Fibroblast of villous mesenchyme (primary cell): ENCODE results near the gene MAPKAPK5. TPM values are rescaled to one million over a fixed set of nuclear protein-coding genes. Genes with fewer than 3 reads are reported as not detected.

Source experiments
- DNase-seq: peaks from one replicate; pipeline ENCODE4 v3.0.0-alpha.2; 2010; ENCODE audit warnings: low read depth
- H3K4me3 ChIP-seq: 2 replicates; pipeline ENCODE4 v1.5.1; 2011; ENCODE audit warnings: low read depth, mild to moderate bottlenecking, low read length
- total RNA-seq: library from RNA; depleted of rRNA; stranded (reverse); fragments of >200 nt; gene quantifications from 2 replicates; pipeline ENCODE4 v1.2.3, GENCODE V29; 2012
- TF ChIP-seq, protein P1 (sequence below): IDR thresholded peaks from 2 replicates; pipeline ENCODE4 v1.5.1; 2012; ENCODE audit warnings: low read depth, mild to moderate bottlenecking, low read length; ENCODE audit not compliant: insufficient read depth

MAPKAPK5 gene
- total RNA-seq, 1 donor, result 32.4 TPM

DNA sequence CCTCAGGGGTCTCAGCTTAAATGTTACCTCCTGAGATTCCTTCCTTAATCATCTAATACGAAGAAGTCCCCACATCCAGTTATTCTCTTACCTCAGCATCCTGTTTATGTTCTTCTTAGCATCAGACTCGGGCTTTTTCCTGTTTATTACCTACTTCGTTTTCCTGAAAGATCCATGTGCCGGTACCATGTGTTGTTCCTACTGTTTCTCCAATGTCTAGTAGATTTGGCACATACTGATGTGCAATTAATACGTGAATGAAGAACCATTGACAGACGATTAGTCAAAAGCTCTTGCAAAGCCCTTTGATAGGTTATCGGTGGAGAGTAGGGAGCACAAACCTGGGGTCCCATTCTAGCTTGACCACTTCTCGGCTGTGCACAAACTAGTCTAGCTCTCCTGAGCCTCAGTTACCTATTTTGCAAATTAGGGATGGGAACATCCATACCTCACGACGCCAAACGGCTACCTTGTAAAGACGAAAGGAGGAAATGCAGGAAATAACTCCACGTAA is 735 bp upstream of the MAPKAPK5 start:
- peak; percentile 35 for DNase-seq
- H3K4me3 ChIP-seq, result peak overlapping the region; percentile 90

DNA sequence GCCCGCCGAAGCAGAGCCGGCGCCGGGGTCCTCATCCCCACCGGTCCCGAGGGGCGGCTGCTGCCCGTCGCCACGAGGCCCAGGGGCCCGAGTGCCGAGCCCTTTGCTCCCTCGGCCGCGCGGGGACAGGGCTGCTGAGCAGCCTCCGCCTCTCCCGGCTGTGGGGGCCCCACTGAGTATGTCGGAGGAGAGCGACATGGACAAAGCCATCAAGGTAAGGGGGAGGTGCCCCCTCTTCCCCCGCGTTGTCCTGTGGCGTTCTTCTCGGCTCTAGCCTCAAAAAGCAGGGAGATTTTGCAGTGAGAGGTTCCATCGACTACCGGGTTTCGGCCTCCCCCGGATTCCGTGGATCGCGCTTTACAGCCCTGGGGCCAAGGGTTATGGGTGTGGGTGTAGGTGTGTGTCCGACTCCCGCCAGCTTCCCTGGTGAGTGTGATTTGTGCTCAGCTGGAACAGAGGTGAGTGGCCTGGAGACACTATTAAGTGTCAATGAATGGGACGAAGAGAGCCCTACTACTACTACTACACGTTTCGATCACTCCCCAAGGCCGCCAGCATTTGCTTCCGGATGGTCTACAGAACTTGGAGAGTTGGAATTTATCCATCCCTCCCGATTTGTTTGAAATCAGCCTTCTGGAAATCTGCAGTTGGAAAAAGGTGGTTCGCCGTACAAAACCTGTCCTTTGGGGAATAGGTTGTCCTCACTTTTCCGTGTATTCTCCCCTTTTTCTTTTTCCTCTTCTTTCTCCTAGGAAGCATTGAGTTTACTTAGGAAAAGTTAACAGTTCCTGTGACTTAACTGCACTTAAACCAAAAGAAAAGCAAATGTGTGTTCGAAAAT is 748 bp downstream of the MAPKAPK5 start:
- TF ChIP-seq, protein P1, sequence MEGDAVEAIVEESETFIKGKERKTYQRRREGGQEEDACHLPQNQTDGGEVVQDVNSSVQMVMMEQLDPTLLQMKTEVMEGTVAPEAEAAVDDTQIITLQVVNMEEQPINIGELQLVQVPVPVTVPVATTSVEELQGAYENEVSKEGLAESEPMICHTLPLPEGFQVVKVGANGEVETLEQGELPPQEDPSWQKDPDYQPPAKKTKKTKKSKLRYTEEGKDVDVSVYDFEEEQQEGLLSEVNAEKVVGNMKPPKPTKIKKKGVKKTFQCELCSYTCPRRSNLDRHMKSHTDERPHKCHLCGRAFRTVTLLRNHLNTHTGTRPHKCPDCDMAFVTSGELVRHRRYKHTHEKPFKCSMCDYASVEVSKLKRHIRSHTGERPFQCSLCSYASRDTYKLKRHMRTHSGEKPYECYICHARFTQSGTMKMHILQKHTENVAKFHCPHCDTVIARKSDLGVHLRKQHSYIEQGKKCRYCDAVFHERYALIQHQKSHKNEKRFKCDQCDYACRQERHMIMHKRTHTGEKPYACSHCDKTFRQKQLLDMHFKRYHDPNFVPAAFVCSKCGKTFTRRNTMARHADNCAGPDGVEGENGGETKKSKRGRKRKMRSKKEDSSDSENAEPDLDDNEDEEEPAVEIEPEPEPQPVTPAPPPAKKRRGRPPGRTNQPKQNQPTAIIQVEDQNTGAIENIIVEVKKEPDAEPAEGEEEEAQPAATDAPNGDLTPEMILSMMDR, result no peak
- H3K4me3 ChIP-seq, result peak overlapping the region; percentile 90
- DNase-seq, result peak; percentile 10

More for the DNA sequence above, 735 bp upstream of the MAPKAPK5 start:
- TF ChIP-seq, protein P1, result no peak

DNA sequence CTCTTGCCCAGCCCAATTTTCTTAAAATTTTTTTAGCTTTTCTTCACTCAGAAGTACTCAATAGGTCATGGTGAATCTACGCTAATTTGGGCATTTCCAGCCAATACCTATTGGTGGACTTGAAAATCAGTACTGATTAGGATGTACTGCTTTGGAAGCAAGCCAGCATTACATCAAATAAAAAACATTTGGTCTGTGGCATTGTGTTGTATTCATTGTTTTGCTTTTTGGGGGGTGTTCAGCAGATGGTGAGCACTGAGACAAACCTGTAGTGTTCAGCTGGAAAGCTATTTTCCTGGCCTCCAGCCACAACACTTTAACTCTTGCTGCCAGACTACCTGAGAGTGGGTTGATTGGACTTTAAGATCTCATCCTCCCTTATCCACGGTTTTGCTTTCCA is 4.0 kb downstream of the MAPKAPK5 start:
- H3K4me3 ChIP-seq, result no peak overlapping the region
- TF ChIP-seq, protein P1, result no peak
- no peak for DNase-seq

DNA sequence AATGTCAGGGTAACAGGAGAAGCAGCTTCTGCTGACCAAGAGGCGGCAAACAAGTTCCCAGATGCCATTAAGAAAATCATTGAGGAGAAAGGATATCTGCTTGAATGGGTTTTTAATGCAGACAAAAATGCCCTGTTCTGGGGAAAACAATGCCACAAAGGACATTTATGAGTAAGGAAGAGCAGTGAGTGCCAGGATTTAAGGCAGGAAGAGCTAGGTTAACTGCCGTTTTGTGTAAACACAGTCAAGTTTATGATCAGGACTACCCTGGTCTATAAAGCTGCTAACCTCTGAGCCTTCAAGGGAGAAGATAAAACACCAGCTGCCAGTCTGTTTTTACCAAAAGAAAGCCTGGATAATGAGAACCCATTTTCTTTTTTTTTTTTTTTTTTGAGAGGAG is 8.5 kb downstream of the MAPKAPK5 start:
- TF ChIP-seq, protein P1, result no peak
- peak; percentile 74 for DNase-seq
- H3K4me3 ChIP-seq, result no peak overlapping the region

DNA sequence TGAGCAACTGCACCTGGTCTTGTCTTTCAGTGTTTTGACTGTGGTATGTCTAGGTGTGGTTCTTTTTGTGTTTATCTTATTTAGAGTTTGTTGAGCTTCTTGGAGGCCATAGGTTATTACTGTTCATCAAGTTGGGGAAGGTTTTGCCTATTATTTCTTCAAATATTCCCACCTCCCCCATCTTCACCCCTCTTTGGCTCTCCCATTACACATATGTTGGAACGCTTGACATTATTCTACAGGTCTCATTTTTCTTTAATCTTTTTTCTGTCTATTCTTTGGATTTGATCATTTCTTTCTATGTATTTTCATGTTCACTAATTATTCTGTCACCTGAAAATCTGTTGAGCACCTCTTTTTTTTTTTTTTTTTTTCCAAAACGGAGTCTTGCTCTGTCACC is 16.2 kb downstream of the MAPKAPK5 start:
- H3K4me3 ChIP-seq, result no peak overlapping the region
- TF ChIP-seq, protein P1, result no peak
- no peak for DNase-seq

DNA sequence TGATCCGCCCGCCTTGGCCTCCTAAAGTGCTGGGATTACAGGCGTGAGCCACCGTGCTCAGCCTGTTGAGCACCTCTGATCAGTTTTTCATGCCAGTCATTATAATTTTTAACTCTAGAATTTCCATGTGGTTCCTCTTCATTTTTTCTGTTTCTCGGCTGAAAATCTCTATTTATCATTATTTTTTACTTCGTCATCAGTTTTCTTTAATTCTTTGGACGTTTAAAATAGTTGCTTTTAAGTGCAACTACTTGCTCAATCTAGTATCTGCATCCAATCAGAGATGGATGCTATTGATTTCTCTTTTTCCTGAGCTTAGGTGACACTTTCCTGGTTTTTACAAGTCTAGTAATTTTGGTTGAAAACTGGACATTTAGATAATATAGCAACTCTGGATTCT is 16.8 kb downstream of the MAPKAPK5 start:
- DNase-seq, result no peak
- H3K4me3 ChIP-seq, result no peak overlapping the region
- TF ChIP-seq, protein P1, result no peak
